DND-41 (cell line): ENCODE results near the gene CIRBP.

Experiments used
- ATAC-seq: fragments of 200-7000 bp; cut with Tn5 transposase; 3 replicates; pipeline ENCODE4 v1.9.1; 2021; ENCODE audit warnings: low read depth; ENCODE audit not compliant: insufficient read depth
- DNase-seq: peaks from one replicate; pipeline ENCODE4 v3.0.0-alpha.2; 2020
- H2AFZ ChIP-seq: 2 replicates; pipeline ENCODE4 v1.6.0; 2012; ENCODE audit warnings: low read depth, low read length
- H3K27ac ChIP-seq: 2 replicates; pipeline ENCODE4 v1.5.1; 2012; ENCODE audit warnings: low read length, inconsistent platforms
- H3K27me3 ChIP-seq: fragments of 200-600 bp; sonication (generic); 2 replicates; pipeline ENCODE4 v1.6.0; 2012; ENCODE audit warnings: low read length, mild to moderate bottlenecking, inconsistent platforms; ENCODE audit not compliant: insufficient read depth, poor library complexity
- H3K36me3 ChIP-seq: 2 replicates; pipeline ENCODE4 v1.5.1; 2012; ENCODE audit warnings: low read length, inconsistent platforms; ENCODE audit not compliant: insufficient read depth
- H3K4me1 ChIP-seq: 2 replicates; pipeline ENCODE4 v1.5.1; 2012; ENCODE audit warnings: mild to moderate bottlenecking, low read length; ENCODE audit not compliant: insufficient read depth
- H3K4me2 ChIP-seq: 2 replicates; pipeline ENCODE4 v1.6.0; 2012; ENCODE audit warnings: mild to moderate bottlenecking, moderate library complexity, low read length, inconsistent platforms; ENCODE audit not compliant: insufficient read depth
- H3K4me3 ChIP-seq, 2 experiments: fragments of 200-600 bp in 1 of 2; shearing (Covaris generic) in 1 of 2; 2 replicates each; pipeline ENCODE4 v1.5.1; 2012 to 2016; ENCODE audit warnings: inconsistent platforms in 2 of 2, low read length in 2 of 2, mild to moderate bottlenecking in 2 of 2, low read depth in 1 of 2, moderate library complexity in 1 of 2
- H3K79me2 ChIP-seq: 2 replicates; pipeline ENCODE4 v1.6.0; 2012; ENCODE audit warnings: low read length, inconsistent platforms; ENCODE audit not compliant: insufficient read depth
- H3K9ac ChIP-seq: 2 replicates; pipeline ENCODE4 v1.6.0; 2012; ENCODE audit warnings: low read depth, mild to moderate bottlenecking, inconsistent platforms, low read length, moderate library complexity
- H3K9me3 ChIP-seq: 2 replicates; pipeline ENCODE4 v1.5.1; 2012; ENCODE audit warnings: low read length, moderate library complexity, mild to moderate bottlenecking, inconsistent platforms; ENCODE audit not compliant: insufficient read depth, severe bottlenecking
- H4K20me1 ChIP-seq: 2 replicates; pipeline ENCODE4 v1.6.0; 2012; ENCODE audit warnings: low read length; ENCODE audit not compliant: insufficient read depth
- CTCF ChIP-seq: IDR thresholded peaks from 2 replicates; pipeline ENCODE4 v1.5.1; 2012; ENCODE audit warnings: borderline replicate concordance, low read length, moderate library complexity, mild to moderate bottlenecking; ENCODE audit not compliant: poor library complexity, severe bottlenecking; ENCODE audit errors: extremely low read depth
- EZH2 ChIP-seq: IDR thresholded peaks from 3 replicates; pipeline ENCODE4 v1.6.1; 2012; ENCODE audit warnings: borderline replicate concordance, low read depth, mild to moderate bottlenecking, moderate library complexity, low read length, inconsistent platforms; ENCODE audit not compliant: severe bottlenecking

The CIRBP gene

DNA sequence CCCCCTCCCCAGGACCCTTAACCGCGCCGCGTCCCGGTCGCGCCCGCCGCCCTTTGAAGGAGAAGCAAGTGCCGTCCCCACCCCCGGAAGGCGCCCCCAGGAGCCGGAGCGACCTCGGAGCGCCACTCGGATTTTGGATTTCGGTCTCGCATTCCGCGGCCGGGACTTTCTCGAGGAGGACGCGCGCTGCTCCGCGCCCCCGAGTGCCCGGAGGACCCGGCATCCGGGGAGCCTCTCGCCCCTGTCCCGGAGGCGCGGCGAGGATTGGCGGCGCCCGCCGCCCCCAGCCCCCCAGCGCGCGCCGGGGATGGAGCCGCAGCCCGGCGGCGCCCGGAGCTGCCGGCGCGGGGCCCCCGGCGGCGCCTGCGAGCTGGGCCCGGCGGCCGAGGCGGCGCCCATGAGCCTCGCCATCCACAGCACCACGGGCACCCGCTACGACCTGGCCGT, 19.1 kb upstream of the CIRBP start:
- Histone ChIP-seq H3K36me3 (peaks cover 27% of the 10 kb centered on the region), H3K27ac (peak overlapping the region; percentile 87), H3K4me2 (peak overlapping the region; percentile 77), H3K79me2 (peaks cover 48% of the 10 kb centered on the region), H3K4me1 (peaks cover 47% of the 10 kb centered on the region), H3K4me3 (peak overlapping the region; percentile 87 to 93), H3K9ac (peak overlapping the region; percentile 96), H3K27me3 (no peaks in the 10 kb centered on the region), H3K9me3 (no peaks in the 10 kb centered on the region), H4K20me1 (peaks cover 38% of the 10 kb centered on the region), H2AFZ (peak overlapping the region; percentile 30; the same call in 1 of the 2 replicates)
- DNase-seq (no peak), ATAC-seq (no peak)
- TF ChIP-seq EZH2 (no peak), CTCF (no peak)

DNA sequence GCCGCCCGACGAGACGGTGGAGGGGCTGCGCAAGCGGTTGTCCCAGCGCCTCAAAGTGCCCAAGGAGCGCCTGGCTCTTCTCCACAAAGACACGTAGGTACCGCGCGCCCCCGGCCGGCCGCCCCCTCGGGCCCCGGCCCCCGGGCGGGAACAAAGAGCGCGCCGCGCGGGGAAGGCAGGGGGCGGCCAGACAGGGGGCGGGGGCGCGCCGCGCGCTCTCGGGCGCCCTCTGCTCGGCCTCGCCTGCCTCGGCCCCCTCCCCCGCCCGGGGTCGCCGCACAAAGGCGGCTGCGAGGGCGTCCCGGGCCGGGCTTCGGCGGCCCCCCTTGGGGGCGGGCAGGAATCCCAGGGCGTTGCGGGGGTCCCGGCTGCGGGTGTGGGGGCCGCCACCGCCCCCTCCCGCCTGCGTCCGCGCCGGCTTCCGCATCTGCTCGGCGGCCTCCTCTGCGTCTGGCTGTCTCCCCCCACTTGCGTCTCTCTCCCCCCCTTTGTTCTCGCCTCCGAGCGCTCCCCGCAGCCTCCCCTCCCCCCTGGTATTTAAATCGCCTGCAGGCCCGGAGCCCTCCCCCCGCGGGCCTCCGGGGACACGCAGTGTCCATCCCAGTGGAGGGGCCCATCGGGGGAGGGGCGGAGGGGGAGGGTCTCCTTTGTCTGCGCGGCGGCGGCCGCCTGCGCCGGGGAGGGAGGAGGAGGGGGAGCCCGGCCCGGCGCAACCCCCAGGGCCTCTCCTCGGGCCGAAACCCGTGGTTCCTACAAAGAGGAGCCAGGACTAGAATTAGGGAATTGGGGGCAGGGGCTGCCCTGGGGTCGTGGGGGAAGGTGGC, 18.5 kb upstream of the CIRBP start:
- peak overlapping the region; percentile 44; the same call in 1 of the 2 replicates for H2AFZ ChIP-seq
- H3K36me3 ChIP-seq: peaks cover 31% of the 10 kb centered on the region
- ATAC-seq (peak; percentile 6; the same call in 1 of the 3 replicates), DNase-seq (peak; percentile 78)
- H3K27me3 ChIP-seq: no peaks in the 10 kb centered on the region
- TF ChIP-seq EZH2 (no peak), CTCF (peak; percentile 7)
- H3K4me1 ChIP-seq: peaks cover 47% of the 10 kb centered on the region
- H3K27ac ChIP-seq: peak overlapping the region; percentile 87
- H3K9me3 ChIP-seq: no peaks in the 10 kb centered on the region
- H4K20me1 ChIP-seq: peaks cover 44% of the 10 kb centered on the region
- H3K79me2 ChIP-seq: peaks cover 52% of the 10 kb centered on the region
- peak overlapping the region; percentile 87 to 93 for H3K4me3 ChIP-seq
- H3K9ac ChIP-seq: peak overlapping the region; percentile 96
- H3K4me2 ChIP-seq: peak overlapping the region; percentile 77

GRCh38 chr19:1251330-1252220, 17.6 kb upstream of the CIRBP start:
- Histone ChIP-seq H3K27ac (peak overlapping the region; percentile 87), H4K20me1 (peaks cover 50% of the 10 kb centered on the region), H3K27me3 (no peaks in the 10 kb centered on the region), H3K4me3 (peak overlapping the region; percentile 87 to 93), H3K36me3 (peaks cover 38% of the 10 kb centered on the region), H3K4me2 (peak overlapping the region; percentile 77), H3K4me1 (peaks cover 49% of the 10 kb centered on the region), H2AFZ (no peak overlapping the region), H3K9ac (peak overlapping the region; percentile 96), H3K9me3 (no peaks in the 10 kb centered on the region), H3K79me2 (peaks cover 54% of the 10 kb centered on the region)
- ATAC-seq (peak; percentile 25), DNase-seq (peak; percentile 83)
- TF ChIP-seq CTCF: no peak
